GM18505 (cell line): ENCODE measurements around the gene GDAP1L1.
A peak's percentile ranks its signal among the peaks of the same experiment; 100 is the strongest.

ENCODE experiments used
- ATAC-seq: cut with Tn5 transposase; IDR thresholded peaks from one replicate; pipeline ENCODE4 v1.9.1; 2021; ENCODE audit not compliant: unreplicated experiment
- POLR2A ChIP-seq: IDR thresholded peaks from 4 replicates; pipeline ENCODE4 v1.6.1; 2011; ENCODE audit warnings: borderline replicate concordance; ENCODE audit not compliant: insufficient read depth, insufficient read length; ENCODE audit errors: extremely low read depth

GDAP1L1 gene

GRCh38 chr20:44210406-44211176 lies 36.5 kb upstream of the GDAP1L1 start, which contains the start of gene OSER1:
Gene OSER1, minus strand, starts transcription at chr20:44210771. Its CDS starts 3,814 bp downstream, at chr20:44206957.
- peak; percentile 78 for ATAC-seq
- peak; percentile 91 for TF ChIP-seq POLR2A

GRCh38 chr20:44211177-44212039 lies 35.7 kb upstream of the GDAP1L1 start:
- TF ChIP-seq POLR2A: no peak
- ATAC-seq: no peak

GRCh38 chr20:44212792-44213191 lies 34.3 kb upstream of the GDAP1L1 start:
- TF ChIP-seq POLR2A: no peak
- ATAC-seq: no peak

- ATAC-seq: no peak
- no peak for TF ChIP-seq POLR2A
These were observed 32.0 kb upstream of the GDAP1L1 start for GRCh38 chr20:44215125-44215524.

- no peak for ATAC-seq
- no peak for TF ChIP-seq POLR2A
These were observed 29.6 kb upstream of the GDAP1L1 start for GRCh38 chr20:44217342-44218092.

- ATAC-seq: no peak
- no peak for TF ChIP-seq POLR2A
These were observed 28.7 kb upstream of the GDAP1L1 start for GRCh38 chr20:44218446-44218845.

- no peak for TF ChIP-seq POLR2A
- no peak for ATAC-seq
These were observed 27.9 kb upstream of the GDAP1L1 start for GRCh38 chr20:44219170-44219730.

GRCh38 chr20:44219791-44220190 lies 27.3 kb upstream of the GDAP1L1 start:
- ATAC-seq: no peak
- no peak for TF ChIP-seq POLR2A

- no peak for ATAC-seq
- no peak for TF ChIP-seq POLR2A
These were observed 25.6 kb upstream of the GDAP1L1 start for GRCh38 chr20:44221368-44221954.

- no peak for ATAC-seq
- TF ChIP-seq POLR2A: no peak
These were observed 25.1 kb upstream of the GDAP1L1 start for GRCh38 chr20:44222027-44222426.

GRCh38 chr20:44222633-44223368 lies 24.3 kb upstream of the GDAP1L1 start:
- TF ChIP-seq POLR2A: no peak
- ATAC-seq: no peak

GRCh38 chr20:44223721-44224120 lies 23.4 kb upstream of the GDAP1L1 start:
- no peak for ATAC-seq
- no peak for TF ChIP-seq POLR2A
